H1 (cell line): ENCODE results near the gene CYP11A1. TPM values are rescaled to one million over a fixed set of nuclear protein-coding genes. Genes with fewer than 3 reads are reported as not detected.

ENCODE experiments used
- CTCF ChIA-PET: fragments of 300-600 bp; sonication (Branson Sonifier 250); formaldehyde crosslinking; loops from one replicate; lab custom pipeline; 2021; ENCODE audit not compliant: partially characterized antibody; lab: Charles Lee
- POLR2A ChIA-PET: fragments of 300-600 bp; sonication (Branson Sonifier 250); formaldehyde crosslinking; loops from one replicate; lab custom pipeline; 2021; ENCODE audit warnings: inconsistent platforms; ENCODE audit not compliant: partially characterized antibody; lab: Charles Lee
- DNase-seq, 2 experiments: peaks; one replicate each; pipeline versions ENCODE4 v3.0.0 to v3.0.0-alpha.2; 2010 to 2022; ENCODE audit warnings: low spot score in 2 of 2, low read depth in 1 of 2, mixed read lengths in 1 of 2
- FAIRE-seq: peaks from 2 replicates; lab custom pipeline; 2011; peaks lifted over from hg19 to GRCh38; lab: Jason Lieb, UNC
- H2AFZ ChIP-seq: 2 replicates; pipeline ENCODE4 v1.8.1; 2012; ENCODE audit warnings: low read length, inconsistent platforms
- H2AK5ac ChIP-seq: 2 replicates; pipeline ENCODE4 v1.6.1; 2013; ENCODE audit warnings: low read depth, low read length
- H2BK120ac ChIP-seq: replicated peaks from 2 replicates; pipeline ENCODE3; 2013; ENCODE audit warnings: low read depth, low read length, inconsistent platforms
- H2BK12ac ChIP-seq: 2 replicates; pipeline ENCODE4 v1.6.1; 2013; ENCODE audit warnings: low read depth, low read length
- H2BK15ac ChIP-seq: 2 replicates; pipeline ENCODE4 v1.6.1; 2013; ENCODE audit warnings: low read length
- H2BK20ac ChIP-seq: 2 replicates; pipeline ENCODE4 v1.6.1; 2013; ENCODE audit warnings: low read length
- H2BK5ac ChIP-seq: 2 replicates; pipeline ENCODE4 v1.6.1; 2013; ENCODE audit warnings: low read depth, low read length
- H3K14ac ChIP-seq: 2 replicates; pipeline ENCODE4 v1.6.1; 2013; ENCODE audit warnings: inconsistent platforms; ENCODE audit not compliant: insufficient read length
- H3K18ac ChIP-seq: 2 replicates; pipeline ENCODE4 v1.6.1; 2013; ENCODE audit warnings: low read length; ENCODE audit errors: extremely low read depth
- H3K23ac ChIP-seq: 2 replicates; pipeline ENCODE4 v1.6.1; 2013; ENCODE audit warnings: inconsistent platforms; ENCODE audit not compliant: insufficient read length
- H3K23me2 ChIP-seq: 2 replicates; pipeline ENCODE4 v1.6.1; 2013; ENCODE audit warnings: low read depth, low read length
- H3K27ac ChIP-seq: 2 replicates; pipeline ENCODE4 v1.6.1; 2011; ENCODE audit warnings: low read depth, low read length, inconsistent platforms
- H3K27me3 ChIP-seq, 4 experiments: replicated peaks in 1 of 4; 1 replicate in 1 of 4; 2 replicates in 3 of 4; pipeline versions ENCODE4 v1.6.1 to v1.8.1; 2011 to 2013; ENCODE audit warnings: low read length in 3 of 4, mild to moderate bottlenecking in 3 of 4, inconsistent platforms in 2 of 4, mixed read lengths in 2 of 4, moderate library complexity in 1 of 4; ENCODE audit not compliant: control insufficient read depth in 3 of 4, insufficient read depth in 3 of 4; ENCODE audit errors: extremely low read depth in 1 of 4
- H3K36me3 ChIP-seq, 4 experiments: 2 replicates each; pipeline versions ENCODE4 v1.6.1 to v1.8.1; 2011 to 2013; ENCODE audit warnings: mild to moderate bottlenecking in 4 of 4, low read length in 3 of 4, moderate library complexity in 2 of 4, control low read depth in 1 of 4, inconsistent platforms in 1 of 4; ENCODE audit not compliant: insufficient read depth in 4 of 4, control insufficient read depth in 2 of 4
- H3K4ac ChIP-seq: replicated peaks from 2 replicates; pipeline ENCODE3; 2013; ENCODE audit warnings: low read length, low read depth, mixed read lengths, inconsistent platforms; ENCODE audit not compliant: insufficient read length
- H3K4me1 ChIP-seq, 4 experiments: replicated peaks in 1 of 4; 1 replicate in 1 of 4; 2 replicates in 3 of 4; pipeline versions ENCODE4 v1.6.1 to v1.8.1; 2011 to 2013; ENCODE audit warnings: low read length in 3 of 4, inconsistent platforms in 2 of 4, mixed read lengths in 1 of 4; ENCODE audit not compliant: insufficient read depth in 4 of 4, control insufficient read depth in 3 of 4
- H3K4me2 ChIP-seq, 2 experiments: 2 replicates each; pipeline versions ENCODE4 v1.6.1 to v1.8.1; 2011 to 2013; ENCODE audit warnings: low read depth in 2 of 2, low read length in 2 of 2, control low read depth in 1 of 2, inconsistent platforms in 1 of 2, mild to moderate bottlenecking in 1 of 2; ENCODE audit not compliant: insufficient read depth in 1 of 2
- H3K4me3 ChIP-seq, 4 experiments: fragments of 200-600, 300-600 bp in 1 of 4; sonication (generic), shearing (Covaris generic), sonication (Bioruptor Twin) in 1 of 4; 2 replicates each; pipeline versions ENCODE4 v1.5.1 to v1.8.1; 2011 to 2016; ENCODE audit warnings: low read length in 4 of 4, low read depth in 3 of 4, control low read depth in 2 of 4, inconsistent platforms in 2 of 4, mild to moderate bottlenecking in 2 of 4, mixed read lengths in 1 of 4, moderate library complexity in 1 of 4; ENCODE audit not compliant: insufficient read depth in 2 of 4; ENCODE audit errors: extremely low read depth in 1 of 4
- H3K56ac ChIP-seq: replicated peaks from 2 replicates; pipeline ENCODE3; 2013; ENCODE audit warnings: low read depth, mild to moderate bottlenecking, mixed read lengths, low read length, inconsistent platforms; ENCODE audit not compliant: insufficient read length
- H3K79me1 ChIP-seq: 2 replicates; pipeline ENCODE4 v1.6.1; 2013; ENCODE audit warnings: low read depth, low read length, control low read depth
- H3K79me2 ChIP-seq, 2 experiments: 2 replicates each; pipeline versions ENCODE4 v1.6.1 to v1.8.1; 2012 to 2013; ENCODE audit warnings: low read length in 2 of 2, mild to moderate bottlenecking in 2 of 2, inconsistent platforms in 1 of 2; ENCODE audit not compliant: insufficient read depth in 2 of 2, control insufficient read depth in 1 of 2
- H3K9ac ChIP-seq, 4 experiments: replicated peaks in 1 of 4; 1 replicate in 1 of 4; 2 replicates in 3 of 4; pipeline versions ENCODE4 v1.6.1 to v1.8.1; 2011 to 2013; ENCODE audit warnings: low read depth in 3 of 4, low read length in 3 of 4, control low read depth in 2 of 4, mild to moderate bottlenecking in 2 of 4, moderate library complexity in 2 of 4, inconsistent platforms in 1 of 4; ENCODE audit errors: extremely low read depth in 1 of 4
- H3K9me3 ChIP-seq, 2 experiments: 2 replicates each; pipeline versions ENCODE4 v1.6.1 to v1.8.1; 2012 to 2013; ENCODE audit warnings: mild to moderate bottlenecking in 2 of 2, moderate library complexity in 2 of 2, control low read depth in 1 of 2, inconsistent platforms in 1 of 2, low read depth in 1 of 2, low read length in 1 of 2, mixed read lengths in 1 of 2; ENCODE audit not compliant: insufficient read depth in 2 of 2
- H4K20me1 ChIP-seq, 2 experiments: replicated peaks in 1 of 2; 2 replicates each; pipeline versions ENCODE3 to v1.8.1; 2011 to 2013; ENCODE audit warnings: inconsistent platforms in 2 of 2, low read length in 2 of 2, mild to moderate bottlenecking in 1 of 2; ENCODE audit not compliant: insufficient read depth in 2 of 2, control insufficient read depth in 1 of 2
- H4K5ac ChIP-seq: 2 replicates; pipeline ENCODE4 v1.6.1; 2013; ENCODE audit warnings: low read length, low read depth, mixed read lengths, inconsistent platforms; ENCODE audit not compliant: insufficient read length
- H4K8ac ChIP-seq: 2 replicates; pipeline ENCODE4 v1.8.0; 2013; ENCODE audit warnings: mild to moderate bottlenecking, moderate library complexity, low read length, inconsistent platforms; ENCODE audit not compliant: insufficient read depth; ENCODE audit errors: extremely low read depth
- H4K91ac ChIP-seq: replicated peaks from 2 replicates; pipeline ENCODE3; 2013; ENCODE audit warnings: low read length, mixed read lengths, inconsistent platforms; ENCODE audit not compliant: insufficient read length
- ASH2L ChIP-seq: fragments of 200-600, 300-600 bp; sonication (generic); IDR thresholded peaks from one replicate; pipeline ENCODE4 v1.7.1; 2017; ENCODE audit warnings: low read length
- CBX5 ChIP-seq: fragments of 300-800, 300-1000 bp; sonication (generic); IDR thresholded peaks from 2 replicates; pipeline ENCODE4 v1.7.1; 2016; ENCODE audit warnings: antibody characterized with exemption, low read length, low read depth
- CREB1 ChIP-seq: IDR thresholded peaks from 2 replicates; pipeline ENCODE4 v1.6.1; 2012; ENCODE audit warnings: inconsistent platforms
- EP300 ChIP-seq, 2 experiments: IDR thresholded peaks; 1 replicate in 1 of 2; 2 replicates in 1 of 2; pipeline ENCODE4 v1.6.1; 2011 to 2012; ENCODE audit warnings: low read depth in 2 of 2, low read length in 2 of 2, mild to moderate bottlenecking in 2 of 2, borderline replicate concordance in 1 of 2, inconsistent platforms in 1 of 2, moderate library complexity in 1 of 2
- FOSL1 ChIP-seq: IDR thresholded peaks from 2 replicates; pipeline ENCODE4 v1.6.1; 2011; ENCODE audit warnings: mild to moderate bottlenecking, low read depth, low read length, moderate library complexity; ENCODE audit not compliant: insufficient read depth
- MAFK ChIP-seq: IDR thresholded peaks from 2 replicates; pipeline ENCODE4 v1.6.1; 2012; ENCODE audit warnings: low read depth, mild to moderate bottlenecking, improper control_type of control experiment, low read length
- SIX5 ChIP-seq: IDR thresholded peaks from 2 replicates; pipeline ENCODE4 v1.6.1; 2011; ENCODE audit warnings: mild to moderate bottlenecking, low read depth, low read length
- SP4 ChIP-seq: IDR thresholded peaks from 2 replicates; pipeline ENCODE4 v1.6.1; 2012; ENCODE audit warnings: low read length, inconsistent platforms
- TBP ChIP-seq: IDR thresholded peaks from 2 replicates; pipeline ENCODE4 v1.6.1; 2011; ENCODE audit warnings: low read depth, low read length, improper control_type of control experiment
- WGBS, 2 experiments: shearing (Covaris generic) in 1 of 2; methylation state at CpG; one replicate each; pipeline versions ENCODE4 v1.1.6 to v1.1.7; 2013 to 2015; ENCODE audit warnings: low lambda C conversion rate in 2 of 2, mixed read lengths in 2 of 2, inconsistent platforms in 1 of 2, low coverage in 1 of 2, missing lambda C conversion rate in 1 of 2; ENCODE audit not compliant: insufficient replicate concordance in 2 of 2, insufficient coverage in 1 of 2, insufficient read length in 1 of 2; ENCODE audit errors: extremely low coverage in 1 of 2, missing lambda C conversion rate in 1 of 2; 5-methylcytosine and 5-hydroxymethylcytosine counted together
- polyA plus RNA-seq, 7 experiments: library from polyadenylated mRNA; depleted of rRNA in 3 of 7; stranded (reverse) in 5 of 7; unstranded in 2 of 7; fragments of >200 nt in 5 of 7; fragments of 200-250 nt in 2 of 7; gene quantifications; 1 replicate in 5 of 7; 2 replicates in 1 of 7; 4 replicates in 1 of 7; pipeline versions ENCODE4 v1.2.1 to v1.2.3, GENCODE V29; 2011 to 2013; ENCODE audit warnings: missing spikeins in 2 of 7, mixed read lengths in 2 of 7
- total RNA-seq: library from RNA; stranded (reverse); fragmentation: NEBNext Ultra II Directional; extraction: Animal tissue kit (Norgen Biotek cat#: 25700); gene quantifications from 2 replicates; pipeline ENCODE4 v1.2.1, GENCODE V29; 2021
- TF ChIP-seq, protein P1 (sequence below): IDR thresholded peaks from 2 replicates; pipeline ENCODE4 v1.6.1; 2012; ENCODE audit warnings: inconsistent platforms

Gene CYP11A1
- total and polyA plus RNA-seq, 2 of the 8 experiments (the other 6 are each of a cell fraction or from before 2014, with no cell fraction given), result 1.9 to 7.2 TPM

DNA sequence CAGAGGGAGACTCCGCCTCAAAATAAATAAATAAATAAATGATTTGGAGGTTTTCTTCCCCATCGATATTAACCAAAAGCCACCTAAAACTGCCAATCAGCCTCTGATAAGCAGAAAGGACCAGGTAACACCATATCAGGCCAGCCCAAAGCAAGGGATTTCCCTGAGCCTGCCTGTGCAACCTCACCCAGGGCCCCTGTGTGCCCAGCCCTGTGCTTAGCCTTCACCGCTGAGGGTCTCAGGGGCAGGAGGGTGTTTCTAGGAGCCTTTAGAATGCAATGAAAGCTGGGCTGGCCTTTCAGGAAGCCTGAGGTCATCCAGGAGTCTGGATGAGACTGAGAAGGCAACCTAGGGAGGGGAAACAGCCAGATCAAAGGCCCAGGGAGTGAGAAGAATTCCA is 35.4 kb downstream of the CYP11A1 start:
- Histone ChIP-seq H3K14ac (no peak overlapping the region), H2BK15ac (no peak overlapping the region), H3K27me3 (no peaks in the 10 kb centered on the region; a peak in 1 of 7 replicates), H3K4me3 (no peak overlapping the region), H3K4ac (no peak overlapping the region), H3K4me1 (peaks cover 0 to 7% (median 4%) of the 10 kb centered on the region in 4 experiments; a peak in 4 of 7 replicates), H2BK20ac (no peak overlapping the region), H3K56ac (no peak overlapping the region), H3K23ac (no peak overlapping the region), H4K5ac (no peak overlapping the region), H3K79me1 (no peaks in the 10 kb centered on the region), H3K9ac (no peak overlapping the region), H4K8ac (no peak overlapping the region), H2AK5ac (no peak overlapping the region), H2BK12ac (no peak overlapping the region), H4K20me1 (no peaks in the 10 kb centered on the region), H2BK120ac (no peak overlapping the region), H2BK5ac (no peak overlapping the region), H3K4me2 (no peak overlapping the region), H4K91ac (no peak overlapping the region), H3K79me2 (no peaks in the 10 kb centered on the region), H3K18ac (no peak overlapping the region), H3K36me3 (no peaks in the 10 kb centered on the region), H3K27ac (no peak overlapping the region), H3K9me3 (no peaks in the 10 kb centered on the region), H3K23me2 (no peaks in the 10 kb centered on the region), H2AFZ (no peak overlapping the region)
- DNase-seq (no peak), FAIRE-seq (no peak)
- CTCF ChIA-PET, result interaction anchor here (0.6 to 18.1 kb wide), 4 partner anchors 11 to 1158 kb away, joined by 4 to 353 read pairs (median 40); no protein-coding TSS in a partner anchor
- POLR2A ChIA-PET, result no interaction called here
- 94% methylated on average over 3 of the region's 3 CpGs; no CpG with 5 or more reads in 1 of the 2 experiments for WGBS, 2 experiments
- TF ChIP-seq SIX5, result no peak
- TF ChIP-seq, protein P1, sequence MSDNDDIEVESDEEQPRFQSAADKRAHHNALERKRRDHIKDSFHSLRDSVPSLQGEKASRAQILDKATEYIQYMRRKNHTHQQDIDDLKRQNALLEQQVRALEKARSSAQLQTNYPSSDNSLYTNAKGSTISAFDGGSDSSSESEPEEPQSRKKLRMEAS, result no peak
- TF ChIP-seq MAFK, result no peak
- TF ChIP-seq EP300 (IDR thresholded peaks at IDR 0.05; ENCODE audit: borderline replicate concordance in 1 of 2, low read depth in 2 of 2, low read length in 2 of 2), result no peak
- TF ChIP-seq TBP, result no peak
- TF ChIP-seq CREB1, result no peak
- no peak for TF ChIP-seq CBX5
- TF ChIP-seq FOSL1, result no peak
- TF ChIP-seq ASH2L, result no peak
- TF ChIP-seq SP4, result no peak
